GM12878 (cell line): ENCODE measurements around the gene PDIA5. TPM values are rescaled to one million over a fixed set of nuclear protein-coding genes. Genes with fewer than 3 reads are reported as not detected.

ENCODE experiments used
- ATAC-seq: fragments of 200-7000 bp; cut with Tn5 transposase; 3 replicates; pipeline ENCODE4 v1.9.1; 2020; ENCODE audit warnings: mild to moderate bottlenecking, moderate library complexity
- BruUV-seq: library from RNA; stranded (reverse); fragments of 400-500 nt; replicated peaks from 2 replicates; lab custom pipeline; 2021; lab: Mats Ljungman, UMichigan
- CTCF ChIA-PET: fragments of 300-600 bp; sonication (Branson Sonifier 250); formaldehyde crosslinking; extraction: SDS; loops from one replicate; lab custom pipeline; 2021; ENCODE audit warnings: inconsistent platforms; lab: Yijun Ruan, JAX
- POLR2A ChIA-PET: fragments of 350-600 bp; formaldehyde crosslinking; extraction: SDS; loops from one replicate; lab custom pipeline; 2021; ENCODE audit warnings: inconsistent platforms; lab: Charles Lee
- RAD21 ChIA-PET: fragments of 300-600 bp; sonication (Branson Sonifier 250); formaldehyde crosslinking; loops from one replicate; lab custom pipeline; 2023; ENCODE audit warnings: antibody characterized with exemption; ENCODE audit not compliant: unreplicated experiment; lab: Charles Lee
- SMC1A ChIA-PET: fragments of 300-600 bp; sonication (Branson Sonifier 250); formaldehyde crosslinking; loops from one replicate; lab custom pipeline; 2023; ENCODE audit not compliant: unreplicated experiment, uncharacterized antibody; lab: Charles Lee
- DNase-seq: peaks from one replicate; pipeline ENCODE4 v3.0.0-alpha.2; 2011; ENCODE audit warnings: low read depth, low spot score
- FAIRE-seq: peaks from 3 replicates; lab custom pipeline; 2011; peaks lifted over from hg19 to GRCh38; lab: Jason Lieb, UNC
- H2AFZ ChIP-seq: 2 replicates; pipeline ENCODE4 v1.6.0; 2011; ENCODE audit warnings: low read depth, low read length, control low read depth; ENCODE audit not compliant: control insufficient read depth
- H3K27ac ChIP-seq: 2 replicates; pipeline ENCODE4 v1.5.1; 2011; ENCODE audit warnings: control low read depth; ENCODE audit not compliant: control insufficient read depth, insufficient read depth
- H3K27me3 ChIP-seq, 2 experiments: replicated peaks in 1 of 2; 2 replicates each; pipeline versions ENCODE4 v1.6.0 to v1.6.1; 2011; ENCODE audit warnings: low read length in 1 of 2; ENCODE audit not compliant: control insufficient read depth in 2 of 2, insufficient read depth in 2 of 2
- H3K36me3 ChIP-seq, 2 experiments: 2 replicates each; pipeline ENCODE4 v1.5.1; 2011; ENCODE audit warnings: low read length in 1 of 2; ENCODE audit not compliant: control insufficient read depth in 2 of 2, insufficient read depth in 2 of 2
- H3K4me1 ChIP-seq: 2 replicates; pipeline ENCODE4 v1.6.1; 2011; ENCODE audit warnings: mild to moderate bottlenecking, low read length, moderate library complexity, mixed read lengths; ENCODE audit not compliant: control insufficient read depth, insufficient read depth
- H3K4me2 ChIP-seq: 2 replicates; pipeline ENCODE4 v1.6.0; 2011; ENCODE audit warnings: control low read depth; ENCODE audit not compliant: control insufficient read depth, insufficient read depth
- H3K4me3 ChIP-seq: fragments of 200-600 bp; sonication (generic); 2 replicates; pipeline ENCODE4 v1.5.1; 2016
- H3K79me2 ChIP-seq: 2 replicates; pipeline ENCODE4 v1.6.0; 2011; ENCODE audit warnings: low read length; ENCODE audit not compliant: control insufficient read depth, insufficient read depth
- H3K9ac ChIP-seq: 2 replicates; pipeline ENCODE4 v1.8.0; 2011; ENCODE audit warnings: low read length, control low read depth, mixed read lengths; ENCODE audit not compliant: control insufficient read depth, insufficient read depth
- H3K9me3 ChIP-seq: replicated peaks from 3 replicates; pipeline ENCODE4 v1.5.1; 2011; ENCODE audit warnings: mild to moderate bottlenecking, low read length; ENCODE audit not compliant: control insufficient read depth, insufficient read depth
- H4K20me1 ChIP-seq: 2 replicates; pipeline ENCODE4 v1.6.0; 2011; ENCODE audit not compliant: control insufficient read depth, insufficient read depth
- BCLAF1 ChIP-seq: fragments of 450-650 bp; IDR thresholded peaks from 2 replicates; pipeline ENCODE4 v1.6.1; 2017; ENCODE audit warnings: antibody characterized with exemption, mild to moderate bottlenecking, moderate library complexity
- EP300 ChIP-seq, 2 experiments: fragments of 150-350 bp in 1 of 2; IDR thresholded peaks; 2 replicates each; pipeline ENCODE4 v1.6.1; 2011 to 2012; ENCODE audit warnings: low read depth in 2 of 2, low read length in 2 of 2, borderline replicate concordance in 1 of 2, improper control_type of control experiment in 1 of 2, inconsistent platforms in 1 of 2; ENCODE audit not compliant: control insufficient read depth in 1 of 2
- HCFC1 ChIP-seq: fragments of 150-350 bp; IDR thresholded peaks from 2 replicates; pipeline ENCODE4 v1.6.1; 2014; ENCODE audit warnings: low read length
- NKRF ChIP-seq: fragments of 450-650 bp; conservative IDR thresholded peaks from 2 replicates; pipeline ENCODE4 v1.6.1; 2017; ENCODE audit warnings: mild to moderate bottlenecking, moderate library complexity
- RBBP5 ChIP-seq: fragments of 200-600 bp; sonication (generic); conservative IDR thresholded peaks from 2 replicates; pipeline ENCODE4 v1.6.1; 2016
- REST ChIP-seq: IDR thresholded peaks from 2 replicates; pipeline ENCODE4 v1.6.1; 2012; ENCODE audit warnings: mild to moderate bottlenecking, low read depth, low read length
- SMAD5 ChIP-seq: IDR thresholded peaks from 2 replicates; pipeline ENCODE4 v1.6.1; 2016; ENCODE audit warnings: antibody characterized with exemption, low read depth
- TARDBP ChIP-seq: IDR thresholded peaks from 2 replicates; pipeline ENCODE4 v1.6.1; 2016; ENCODE audit warnings: borderline replicate concordance
- ZBTB33 ChIP-seq: fragments of 450-650 bp; IDR thresholded peaks from 2 replicates; pipeline ENCODE4 v1.6.1; 2017; ENCODE audit warnings: mild to moderate bottlenecking
- WGBS: methylation state at CpG from one replicate; pipeline ENCODE4 v1.1.6; 2016; ENCODE audit warnings: low lambda C conversion rate; ENCODE audit not compliant: insufficient replicate concordance, insufficient coverage; ENCODE audit errors: missing lambda C conversion rate; 5-methylcytosine and 5-hydroxymethylcytosine counted together
- in situ Hi-C: fragments of 300-500 bp; cut with MboI; formaldehyde crosslinking; loops from 9 replicates; pipeline ENCODE4 v1.14.3; 2018; ENCODE audit warnings: mixed read lengths
- intact Hi-C: fragments of 100-400 bp; cut with micrococcal nuclease; formaldehyde crosslinking; loops from one replicate; pipeline ENCODE4 v1.14.2; 2022; ENCODE audit not compliant: unreplicated experiment
- polyA plus RNA-seq, 11 experiments: library from polyadenylated mRNA; depleted of rRNA in 4 of 11; unstranded in 6 of 11; stranded (reverse) in 5 of 11; fragments of >200 nt; fragmentation: Nextera tagmentation in 4 of 11; fragmentation: Illumina TruSeq in 1 of 11; extraction: Ambion mirVana in 4 of 11; extraction: Trizol in 1 of 11; gene quantifications; 1 replicate in 1 of 11; 2 replicates in 10 of 11; pipeline versions ENCODE4 v1.2.1 to v1.2.3, GENCODE V29; 2011 to 2016; ENCODE audit warnings: inconsistent platforms in 2 of 11, missing spikeins in 2 of 11, low read depth in 1 of 11
- total RNA-seq, 4 experiments: library from RNA; depleted of rRNA in 3 of 4; stranded (reverse); fragments of >200 nt in 3 of 4; fragmentation: Illumina TruSeq in 1 of 4; extraction: Trizol in 1 of 4; gene quantifications; 2 replicates each; pipeline versions ENCODE4 v1.2.1 to v1.2.3, GENCODE V29; 2013 to 2021

The PDIA5 gene
- total and polyA plus RNA-seq, 10 of the 15 experiments (the other 5 are each of a cell fraction or from before 2014, with no cell fraction given): 4.1 to 24.8 (median 19.2) TPM

- TF ChIP-seq EP300 (IDR thresholded peaks at IDR 0.05; ENCODE audit: borderline replicate concordance in 1 of 2, control insufficient read depth in 1 of 2, low read depth in 2 of 2, low read length in 2 of 2): no peak
- TF ChIP-seq SMAD5: no peak
- TF ChIP-seq BCLAF1: no peak
- TF ChIP-seq NKRF: no peak
Measured at GRCh38 chr3:123090728-123091531, 24.1 kb downstream of the PDIA5 start (continued).

- ChIA-PET CTCF (interaction anchor here (1.5 kb wide), 1 partner anchor 11 kb away, joined by 5 read pairs; no protein-coding TSS in a partner anchor), RAD21 (no interaction called here), SMC1A (no interaction called here), POLR2A (no interaction called here)
- ATAC-seq (no peak), DNase-seq (no peak), FAIRE-seq (no peak)
- intact Hi-C loops: no loop called here
- Histone ChIP-seq H3K4me3 (no peak overlapping the region), H3K4me2 (no peak overlapping the region), H3K27ac (no peak overlapping the region), H3K36me3 (peaks cover 10 to 14% of the 10 kb centered on the region in 2 experiments; a peak in 3 of 4 replicates), H3K9ac (no peak overlapping the region), H3K27me3 (no peaks in the 10 kb centered on the region), H3K4me1 (no peaks in the 10 kb centered on the region), H2AFZ (no peak overlapping the region), H3K79me2 (no peaks in the 10 kb centered on the region), H4K20me1 (no peaks in the 10 kb centered on the region; the same call in 1 of the 2 replicates), H3K9me3 (no peaks in the 10 kb centered on the region)
- in situ Hi-C loops: no loop called here
- no TSS peak for BruUV-seq
- 94% methylated on average over 3 of the region's 3 CpGs for WGBS
- TF ChIP-seq ZBTB33 (no peak), TARDBP (no peak), HCFC1 (no peak), REST (no peak), RBBP5 (no peak)
Measured at GRCh38 chr3:123092243-123092642, 25.4 kb downstream of the PDIA5 start.
